ENCODE data around the gene PPFIA1.

The PPFIA1 gene

GRCh38 chr11:70332567-70332966, 62.1 kb downstream of the PPFIA1 start:
- H3K4me1 ChIP-seq (ENCODE audit: control insufficient read depth in 1 of 2, insufficient read depth in 1 of 2, low read depth in 1 of 2, low read length in 1 of 2): peaks cover 0 to 7% of the 10 kb centered on the region in 2 experiments

GRCh38 chr11:70333261-70333660, 62.8 kb downstream of the PPFIA1 start:
- Histone ChIP-seq H3K27ac (no peak overlapping the region), H3K27me3 (no peaks in the 10 kb centered on the region), H3K9me3 (no peaks in the 10 kb centered on the region), H3K4me3 (ENCODE audit: low read depth in 1 of 2, low read length in 1 of 2) (no peak overlapping the region), H3K36me3 (peaks cover 100% of the 10 kb centered on the region), H3K4me1 (ENCODE audit: control insufficient read depth in 1 of 2, insufficient read depth in 1 of 2, low read depth in 1 of 2, low read length in 1 of 2) (no peaks in the 10 kb centered on the region)
- TF ChIP-seq, protein P1, sequence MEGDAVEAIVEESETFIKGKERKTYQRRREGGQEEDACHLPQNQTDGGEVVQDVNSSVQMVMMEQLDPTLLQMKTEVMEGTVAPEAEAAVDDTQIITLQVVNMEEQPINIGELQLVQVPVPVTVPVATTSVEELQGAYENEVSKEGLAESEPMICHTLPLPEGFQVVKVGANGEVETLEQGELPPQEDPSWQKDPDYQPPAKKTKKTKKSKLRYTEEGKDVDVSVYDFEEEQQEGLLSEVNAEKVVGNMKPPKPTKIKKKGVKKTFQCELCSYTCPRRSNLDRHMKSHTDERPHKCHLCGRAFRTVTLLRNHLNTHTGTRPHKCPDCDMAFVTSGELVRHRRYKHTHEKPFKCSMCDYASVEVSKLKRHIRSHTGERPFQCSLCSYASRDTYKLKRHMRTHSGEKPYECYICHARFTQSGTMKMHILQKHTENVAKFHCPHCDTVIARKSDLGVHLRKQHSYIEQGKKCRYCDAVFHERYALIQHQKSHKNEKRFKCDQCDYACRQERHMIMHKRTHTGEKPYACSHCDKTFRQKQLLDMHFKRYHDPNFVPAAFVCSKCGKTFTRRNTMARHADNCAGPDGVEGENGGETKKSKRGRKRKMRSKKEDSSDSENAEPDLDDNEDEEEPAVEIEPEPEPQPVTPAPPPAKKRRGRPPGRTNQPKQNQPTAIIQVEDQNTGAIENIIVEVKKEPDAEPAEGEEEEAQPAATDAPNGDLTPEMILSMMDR (IDR thresholded peaks at IDR 0.05): no peak

More at GRCh38 chr11:70332567-70332966, 62.1 kb downstream of the PPFIA1 start:
- Histone ChIP-seq H3K27me3 (no peaks in the 10 kb centered on the region), H3K9me3 (no peaks in the 10 kb centered on the region), H3K36me3 (peaks cover 100% of the 10 kb centered on the region), H3K27ac (no peak overlapping the region), H3K4me3 (ENCODE audit: low read depth in 1 of 2, low read length in 1 of 2) (no peak overlapping the region)
- TF ChIP-seq, protein P1 (IDR thresholded peaks at IDR 0.05): no peak

DNA sequence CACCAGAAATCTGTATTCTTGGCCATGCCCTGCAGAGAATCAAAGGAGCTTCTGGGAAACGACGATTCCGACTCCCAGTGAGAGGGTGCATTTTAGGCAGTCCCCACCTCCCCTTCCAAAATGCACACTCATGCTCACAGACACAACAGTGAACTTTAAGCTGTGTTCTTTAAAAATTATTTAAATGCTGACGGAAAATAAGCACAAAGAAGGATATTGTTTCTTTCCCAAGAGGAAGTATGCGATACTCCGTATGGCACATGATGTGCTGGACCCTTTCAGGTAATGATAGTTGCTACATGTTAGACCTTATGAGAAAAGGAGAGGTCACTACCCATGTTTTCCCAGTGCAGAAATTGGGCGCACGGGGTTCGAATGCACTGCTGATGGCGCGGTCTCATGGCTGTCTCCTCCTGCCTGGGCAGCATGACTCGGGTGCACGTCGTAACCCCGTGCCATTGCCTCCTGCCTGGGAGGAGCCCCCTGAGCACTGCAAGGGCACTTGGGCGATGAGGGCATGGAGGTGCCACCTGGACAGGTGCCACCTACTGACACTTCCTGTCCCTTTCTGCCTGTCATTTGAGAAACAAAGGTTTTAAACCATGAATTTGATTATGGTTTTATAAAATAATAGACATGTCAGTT, 64.0 kb downstream of the PPFIA1 start:
- Histone ChIP-seq H3K9me3 (no peaks in the 10 kb centered on the region), H3K27ac (no peak overlapping the region), H3K27me3 (no peaks in the 10 kb centered on the region), H3K4me3 (ENCODE audit: low read depth in 1 of 2, low read length in 1 of 2) (no peak overlapping the region), H3K4me1 (ENCODE audit: control insufficient read depth in 1 of 2, insufficient read depth in 1 of 2, low read depth in 1 of 2, low read length in 1 of 2) (no peaks in the 10 kb centered on the region), H3K36me3 (peaks cover 100% of the 10 kb centered on the region)
- TF ChIP-seq, protein P1 (IDR thresholded peaks at IDR 0.05): no peak

- H3K4me1 ChIP-seq (ENCODE audit: control insufficient read depth in 1 of 2, insufficient read depth in 1 of 2, low read depth in 1 of 2, low read length in 1 of 2): no peaks in the 10 kb centered on the region
- no peaks in the 10 kb centered on the region for H3K27me3 ChIP-seq
- H3K4me3 ChIP-seq (ENCODE audit: low read depth in 1 of 2, low read length in 1 of 2): no peak overlapping the region
- TF ChIP-seq, protein P1 (IDR thresholded peaks at IDR 0.05): no peak
- no peak overlapping the region for H3K27ac ChIP-seq
- H3K9me3 ChIP-seq: no peaks in the 10 kb centered on the region
- peaks cover 100% of the 10 kb centered on the region for H3K36me3 ChIP-seq
Measured at GRCh38 chr11:70335511-70335910, 65.0 kb downstream of the PPFIA1 start.

GRCh38 chr11:70338594-70338993, 68.1 kb downstream of the PPFIA1 start:
- no peak overlapping the region for H3K4me3 ChIP-seq (ENCODE audit: low read depth in 1 of 2, low read length in 1 of 2)
- H3K27me3 ChIP-seq: no peaks in the 10 kb centered on the region
- TF ChIP-seq, protein P1 (IDR thresholded peaks at IDR 0.05): no peak
- no peaks in the 10 kb centered on the region for H3K4me1 ChIP-seq (ENCODE audit: control insufficient read depth in 1 of 2, insufficient read depth in 1 of 2, low read depth in 1 of 2, low read length in 1 of 2)
- H3K36me3 ChIP-seq: peaks cover 97% of the 10 kb centered on the region
- no peak overlapping the region for H3K27ac ChIP-seq
- no peaks in the 10 kb centered on the region for H3K9me3 ChIP-seq
